Germinal center (tissue), 1 donor: Measurements from ENCODE around the gene ADAM21.
"Not testable (repeated sequence)": the region's sequence is repeated elsewhere in the genome, so short reads cannot be mapped to it uniquely, and the experiment has no call there.

Source experiments
- DNase-seq: peaks from one replicate; pipeline ENCODE4 v3.0.0; 2012; ENCODE audit warnings: mixed read lengths, low spot score

ADAM21 gene

DNA sequence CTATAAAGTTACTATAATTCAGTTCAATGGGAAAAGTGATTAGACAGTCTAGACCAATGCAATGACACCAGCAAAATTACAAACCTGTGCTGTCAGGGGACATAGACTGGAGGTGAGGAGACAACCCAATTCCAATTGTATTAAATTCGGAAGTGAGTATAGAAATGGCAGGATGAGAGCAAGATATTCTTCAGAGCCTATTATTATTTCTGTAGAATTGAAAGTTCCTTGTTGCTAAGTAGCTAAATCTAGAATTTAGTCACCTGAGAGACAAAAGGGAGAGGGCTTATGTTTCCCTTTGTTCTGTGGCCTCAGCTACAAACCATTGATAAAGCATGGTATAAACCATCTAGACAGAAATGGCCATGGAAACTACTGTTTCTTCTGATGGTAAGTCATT is at the start of gene ADAM21:
Gene ADAM21 (plus strand): TSS at position 301 of the 400 bp plus-strand sequence. CDS start 5,326 bp downstream, outside the sequence.
- no peak for DNase-seq

DNA sequence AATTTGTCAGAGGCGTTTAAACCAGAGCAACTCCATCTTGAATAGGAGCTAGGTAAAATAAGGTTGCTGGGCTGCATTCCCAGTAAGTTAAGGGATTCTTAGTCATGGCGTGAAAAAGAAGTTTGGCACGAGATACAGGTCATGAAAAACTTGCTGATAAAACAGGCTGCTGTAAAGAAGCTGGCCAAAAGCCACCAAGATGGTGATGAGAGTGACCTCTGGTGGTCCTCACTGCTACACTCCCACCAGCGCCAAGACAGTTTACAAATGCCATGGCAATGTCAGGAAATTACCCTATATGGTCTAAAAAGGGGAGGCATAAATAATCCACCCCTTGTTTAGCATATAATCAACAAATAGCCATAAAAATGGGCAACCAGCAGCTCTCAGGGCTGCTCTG is 48.6 kb upstream of the ADAM21 start:
- not testable (repeated sequence) for DNase-seq

- not testable (repeated sequence) for DNase-seq
Observed at GRCh38 chr14:70406216-70406615, 45.8 kb upstream of the ADAM21 start.

DNA sequence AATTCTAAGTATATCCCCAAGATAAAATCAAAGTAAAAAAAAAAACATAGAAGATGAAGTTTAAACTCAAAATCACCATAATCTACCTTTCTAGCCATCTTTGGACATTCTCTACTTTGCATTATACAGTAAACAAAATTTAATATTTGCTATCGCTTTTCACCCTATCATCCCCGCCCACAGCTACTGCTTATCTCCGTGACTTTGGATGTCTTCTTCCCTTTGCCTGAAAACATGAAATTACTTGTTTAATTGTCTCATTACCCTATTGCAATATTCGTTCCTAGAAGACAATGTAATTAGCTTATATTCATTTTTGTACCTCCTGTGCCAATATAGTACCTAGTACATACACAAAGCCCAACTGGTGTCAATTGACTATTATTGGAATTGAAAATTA is 44.4 kb upstream of the ADAM21 start:
- DNase-seq = no peak

DNA sequence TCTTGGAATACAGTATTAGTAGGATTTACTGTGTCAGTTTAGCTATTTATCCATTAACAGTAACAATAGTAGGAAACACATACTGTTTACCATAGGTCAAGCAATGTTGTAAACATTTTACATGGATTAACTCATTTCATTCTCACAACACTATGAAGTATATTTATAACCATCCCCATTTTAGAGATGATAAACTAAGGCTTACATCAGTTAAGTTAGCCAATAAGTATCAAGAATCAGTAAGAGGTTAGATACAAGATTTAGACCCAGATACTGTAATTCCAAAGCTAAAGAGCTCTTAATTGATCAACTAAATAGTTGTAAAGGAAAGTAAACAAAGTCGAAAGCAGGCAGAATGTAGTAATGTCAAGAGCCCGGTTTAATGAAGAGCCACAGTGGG is 36.2 kb upstream of the ADAM21 start:
- DNase-seq = no peak

GRCh38 chr14:70416338-70416724 is 35.6 kb upstream of the ADAM21 start:
- no peak for DNase-seq

DNA sequence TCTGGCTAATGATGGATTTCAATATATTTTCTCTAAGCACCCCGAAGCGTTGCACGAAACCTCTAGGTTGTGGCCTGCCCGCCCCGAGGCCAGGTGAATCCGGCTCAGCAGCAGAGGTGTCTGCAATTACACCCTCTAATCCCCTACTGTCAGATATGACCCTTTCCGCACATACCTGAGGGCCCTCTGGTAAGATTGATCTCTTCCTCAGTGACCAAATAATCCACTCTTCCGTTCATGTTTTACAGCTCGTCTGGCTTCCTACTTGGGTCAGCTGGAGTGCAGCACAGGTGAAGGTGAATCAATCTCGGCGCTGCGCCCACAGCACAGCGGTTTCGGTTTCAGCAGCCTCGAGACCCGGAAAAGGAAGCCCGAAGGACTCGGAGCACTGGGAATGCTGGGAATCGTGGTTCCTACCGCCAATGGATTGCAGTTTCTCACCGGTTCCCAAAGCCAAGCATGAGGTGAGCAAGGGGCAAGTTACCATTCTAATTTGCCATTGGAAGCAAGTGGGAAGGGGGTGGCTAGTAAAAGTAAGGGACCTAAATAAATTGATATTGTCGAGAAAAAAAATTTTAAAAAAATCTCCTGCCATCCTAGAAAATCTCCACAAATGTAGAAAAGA is 35.1 kb upstream of the ADAM21 start, which contains the start of gene SYNJ2BP:
Gene SYNJ2BP (minus strand): TSS at position 366 of the 625 bp plus-strand sequence. CDS start 127 bp downstream, at position 239.
- peak; percentile 62 for DNase-seq

DNA sequence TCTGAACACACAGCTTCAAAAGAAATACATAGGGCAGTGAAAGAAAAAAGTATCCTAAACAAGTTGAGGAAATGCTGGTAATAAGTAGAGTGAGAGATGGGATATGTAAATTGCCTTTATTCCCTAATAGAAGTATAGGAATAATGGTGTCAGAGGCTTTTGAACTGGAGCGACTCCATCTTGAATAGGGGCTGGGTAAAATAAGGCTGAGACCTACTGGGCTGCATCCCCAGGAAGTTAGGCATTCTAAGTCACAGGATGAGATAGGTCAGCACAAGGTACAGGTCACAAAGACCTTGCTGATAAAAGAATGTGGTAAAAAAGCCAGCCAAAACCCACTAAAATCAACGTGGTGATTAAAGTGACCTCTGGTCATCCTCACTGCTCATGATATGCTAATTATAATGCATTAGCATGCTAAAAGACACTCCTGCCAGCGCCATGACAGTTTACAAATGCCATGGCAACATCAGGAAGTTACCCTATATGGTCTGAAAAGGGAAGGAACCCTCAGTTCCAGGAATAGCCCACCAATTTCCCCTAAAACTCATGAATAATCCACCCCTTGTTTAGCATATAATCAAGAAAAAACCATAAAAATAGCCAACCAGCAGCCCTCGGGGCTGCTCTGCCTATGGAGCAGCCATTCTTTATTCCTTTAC is 32.6 kb upstream of the ADAM21 start:
- not testable (repeated sequence) for DNase-seq

DNA sequence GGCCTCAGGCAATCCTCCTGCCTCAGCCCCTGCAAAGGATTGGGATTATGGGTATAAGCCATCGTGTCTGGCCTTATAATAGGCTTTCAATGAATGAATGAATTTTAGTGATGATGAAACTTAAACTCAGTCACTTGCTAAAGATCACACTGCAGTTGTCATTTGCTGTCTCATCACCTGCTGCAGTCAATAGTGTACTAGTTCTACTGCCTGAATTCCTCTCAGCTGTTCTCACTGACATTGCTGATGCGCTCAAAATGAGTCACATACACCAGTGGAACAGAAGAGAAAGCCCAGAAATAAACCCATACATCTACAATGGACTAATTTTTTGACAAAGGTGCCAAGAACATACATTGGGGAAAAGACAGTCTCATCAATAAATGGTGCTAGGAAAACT is 29.4 kb upstream of the ADAM21 start:
- no peak for DNase-seq

- DNase-seq = no peak
Observed at GRCh38 chr14:70425354-70425753, 26.6 kb upstream of the ADAM21 start.

DNA sequence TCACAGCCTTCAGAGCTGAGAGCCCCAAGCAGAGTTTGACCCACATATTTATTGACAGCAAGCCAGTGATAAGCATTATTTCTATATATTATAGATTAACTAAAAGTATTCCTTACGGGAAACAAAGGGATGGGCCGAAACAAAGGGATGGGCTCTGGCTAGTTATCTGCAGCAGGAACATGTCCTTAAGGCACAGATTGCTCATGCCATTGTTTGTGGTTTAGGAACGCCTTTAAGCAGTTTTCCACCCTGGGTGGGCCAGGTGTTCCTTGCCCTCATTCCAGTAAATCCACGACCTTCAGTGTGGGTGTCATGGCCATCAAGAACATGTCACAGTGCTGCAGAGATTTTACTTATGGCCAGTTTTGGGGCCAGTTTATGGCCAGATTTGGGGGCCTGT is 25.4 kb upstream of the ADAM21 start:
- not testable (repeated sequence) for DNase-seq

DNA sequence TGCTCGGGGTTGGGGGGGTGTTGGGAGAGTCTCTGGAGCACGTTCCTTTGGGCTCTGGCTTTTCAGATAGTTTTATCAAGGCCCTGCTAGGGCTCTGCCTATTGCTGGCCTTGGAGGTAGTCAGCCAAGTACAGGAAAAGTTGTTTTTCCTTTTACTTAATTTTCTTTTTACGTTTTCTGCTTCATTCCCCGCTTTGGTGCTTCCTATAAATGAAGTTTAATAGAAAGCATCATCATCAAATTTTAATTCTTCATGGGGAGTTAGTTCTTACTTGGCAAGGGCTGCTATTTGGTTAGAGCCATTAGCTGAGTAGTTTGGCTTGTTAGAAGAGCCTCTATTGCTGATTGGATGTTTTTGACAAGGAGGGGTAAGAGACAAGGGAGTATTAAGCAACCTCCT is 15.1 kb upstream of the ADAM21 start:
- no peak for DNase-seq

DNA sequence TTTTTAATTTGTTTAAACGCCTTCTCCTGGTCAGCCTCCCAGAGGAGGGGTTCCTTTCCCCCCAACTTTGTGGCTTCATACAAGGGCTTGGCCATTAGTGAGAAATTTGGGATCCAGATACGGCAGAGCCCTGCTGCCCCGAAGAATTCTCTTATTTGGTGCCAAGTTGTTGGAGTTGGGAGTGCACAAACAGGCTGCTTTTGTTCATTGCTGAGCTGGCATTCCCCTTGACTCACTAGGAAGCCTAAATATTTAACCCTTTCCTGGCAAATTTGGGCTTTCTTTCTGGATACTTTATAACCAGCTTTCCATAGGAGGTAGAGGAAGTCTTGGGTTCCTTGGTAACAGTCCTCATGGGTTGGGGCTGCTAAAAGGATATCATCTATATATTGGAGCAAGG is 10.3 kb upstream of the ADAM21 start:
- no peak for DNase-seq

- DNase-seq = no peak
Observed at GRCh38 chr14:70442750-70443149, 9.2 kb upstream of the ADAM21 start.

DNA sequence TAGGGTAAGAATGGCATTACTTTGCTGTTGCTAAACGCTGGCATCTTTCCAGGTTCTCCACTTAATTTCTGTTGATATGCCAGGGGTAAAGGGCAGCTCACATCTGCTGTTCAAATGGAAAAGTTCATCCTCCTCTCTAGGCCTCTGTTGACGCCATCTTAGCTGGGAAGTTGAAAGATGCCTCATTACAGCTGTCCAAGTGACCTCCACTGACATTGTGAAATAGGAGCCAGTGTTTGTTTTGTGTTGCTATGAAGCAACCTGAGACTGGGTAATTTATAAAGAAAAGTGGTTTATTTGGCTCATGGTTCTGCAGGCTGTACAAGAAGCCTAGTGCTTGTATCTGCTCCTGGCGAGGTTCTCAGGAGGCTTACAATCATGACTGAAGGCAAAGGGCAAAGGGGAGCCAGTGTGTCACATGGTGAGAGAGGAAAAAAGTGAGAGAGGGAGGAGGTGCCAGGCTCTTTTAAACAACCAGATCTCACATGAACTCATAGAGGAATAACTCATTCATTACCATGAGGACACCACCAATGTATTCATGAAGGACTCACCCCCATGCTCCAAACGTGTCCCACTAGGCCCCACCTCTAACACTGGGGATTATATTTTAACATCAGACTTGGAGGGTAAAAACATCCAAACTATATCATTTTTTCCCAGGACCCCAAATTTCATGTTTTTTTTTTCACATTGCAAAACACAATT is 3.2 kb upstream of the ADAM21 start:
- no peak for DNase-seq

- no peak for DNase-seq
Observed at GRCh38 chr14:70454731-70455130, 2.8 kb downstream of the ADAM21 start.

DNA sequence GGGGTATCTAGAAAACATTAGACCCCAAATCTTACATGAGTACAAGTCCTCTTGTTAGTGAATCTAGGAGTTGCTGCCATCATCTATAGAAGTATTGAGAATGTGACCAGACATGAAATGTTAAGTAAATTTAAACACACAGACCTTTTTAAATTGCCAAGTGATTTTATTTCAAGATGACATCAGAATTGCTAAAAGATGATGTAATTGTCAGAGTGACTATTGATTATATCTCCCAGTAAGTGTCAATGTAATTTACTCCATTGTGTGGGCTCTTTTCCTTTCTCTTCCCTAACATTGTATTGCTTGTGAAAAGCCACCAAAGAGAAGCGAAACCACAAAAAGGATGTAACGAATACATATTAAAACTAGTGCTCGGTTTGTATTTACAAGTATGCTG is 16.8 kb downstream of the ADAM21 start:
- DNase-seq = no peak

- not testable (repeated sequence) for DNase-seq
Observed at GRCh38 chr14:70470863-70471563, 19.0 kb downstream of the ADAM21 start.

- DNase-seq = no peak
Observed at GRCh38 chr14:70472253-70473159, 20.5 kb downstream of the ADAM21 start.

- DNase-seq = no peak
Observed at GRCh38 chr14:70473825-70474224, 21.9 kb downstream of the ADAM21 start.

DNA sequence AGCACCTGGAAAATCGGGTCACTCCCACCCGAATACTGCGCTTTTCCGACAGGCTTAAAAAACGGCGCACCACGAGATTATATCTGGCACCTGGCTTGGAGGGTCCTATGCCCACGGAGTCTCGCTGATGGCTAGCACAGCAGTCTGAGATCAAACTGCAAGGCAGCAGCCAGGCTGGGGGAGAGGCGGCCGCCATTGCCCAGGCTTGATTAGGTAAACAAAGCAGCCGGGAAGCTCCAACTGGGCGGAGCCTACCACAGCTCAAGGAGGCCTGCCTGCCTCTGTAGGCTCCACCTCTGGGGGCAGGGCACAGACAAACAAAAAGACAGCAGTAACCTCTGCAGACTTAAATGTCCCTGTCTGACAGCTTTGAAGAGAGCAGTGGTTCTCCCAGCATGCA is 23.5 kb downstream of the ADAM21 start:
- not testable (repeated sequence) for DNase-seq
